Endothelial cell of umbilical vein (primary cell): ENCODE measurements around the gene TBX15. TPM values are rescaled to one million over a fixed set of nuclear protein-coding genes. Genes with fewer than 3 reads are reported as not detected.

Experiments
- BruUV-seq: library from RNA; stranded (reverse); fragments of 400-500 nt; replicated peaks from 2 replicates; lab custom pipeline; 2021; lab: Mats Ljungman, UMichigan
- CTCF ChIA-PET: fragments of 300-600, 350-600 bp; sonication (Branson Sonifier 250); formaldehyde crosslinking; loops from one replicate; lab custom pipeline; 2021; ENCODE audit warnings: antibody characterized with exemption, inconsistent platforms; lab: Charles Lee
- POLR2A ChIA-PET: fragments of 300-600, 350-600 bp; sonication (Branson Sonifier 250); formaldehyde crosslinking; loops from one replicate; lab custom pipeline; 2021; ENCODE audit warnings: antibody characterized with exemption, inconsistent platforms; lab: Charles Lee
- DNase-seq: peaks from one replicate; pipeline ENCODE4 v3.0.0-alpha.2; 2011; ENCODE audit warnings: low read depth, low spot score
- FAIRE-seq: peaks from 2 replicates; lab custom pipeline; 2011; peaks lifted over from hg19 to GRCh38; lab: Jason Lieb, UNC
- H2AFZ ChIP-seq: 2 replicates; pipeline ENCODE4 v1.6.0; 2012; ENCODE audit warnings: low read depth, low read length, control low read depth, inconsistent platforms
- H3K27ac ChIP-seq: 2 replicates; pipeline ENCODE4 v1.5.1; 2011; ENCODE audit warnings: low read depth, mild to moderate bottlenecking, control low read depth, low read length, moderate library complexity; ENCODE audit not compliant: insufficient read depth
- H3K27me3 ChIP-seq, 2 experiments: 2 replicates each; pipeline versions ENCODE4 v1.6.0 to v1.6.1; 2011; ENCODE audit warnings: low read length in 2 of 2, mixed read lengths in 1 of 2; ENCODE audit not compliant: control insufficient read depth in 2 of 2, insufficient read depth in 2 of 2
- H3K36me3 ChIP-seq, 2 experiments: 2 replicates in 1 of 2; 3 replicates in 1 of 2; pipeline ENCODE4 v1.5.1; 2011; ENCODE audit warnings: low read length in 2 of 2, mild to moderate bottlenecking in 1 of 2, moderate library complexity in 1 of 2; ENCODE audit not compliant: control insufficient read depth in 2 of 2, insufficient read depth in 2 of 2; ENCODE audit errors: extremely low read depth in 1 of 2
- H3K4me1 ChIP-seq: 3 replicates; pipeline ENCODE4 v1.5.1; 2011; ENCODE audit warnings: mild to moderate bottlenecking, low read length; ENCODE audit not compliant: control insufficient read depth, insufficient read depth; ENCODE audit errors: extremely low read depth
- H3K4me2 ChIP-seq: 2 replicates; pipeline ENCODE4 v1.6.1; 2011; ENCODE audit warnings: low read length, control low read depth, mixed read lengths; ENCODE audit not compliant: insufficient read depth
- H3K4me3 ChIP-seq, 3 experiments: fragments of 200-600 bp in 1 of 3; sonication (generic), shearing (Covaris generic) in 1 of 3; replicated peaks in 1 of 3; 2 replicates each; pipeline ENCODE4 v1.5.1; 2011 to 2016; ENCODE audit warnings: control low read depth in 3 of 3, low read length in 3 of 3, mild to moderate bottlenecking in 2 of 3, inconsistent platforms in 1 of 3, low read depth in 1 of 3, moderate library complexity in 1 of 3; ENCODE audit not compliant: insufficient read depth in 1 of 3
- H3K79me2 ChIP-seq: 2 replicates; pipeline ENCODE4 v1.6.0; 2012; ENCODE audit warnings: low read length, inconsistent platforms; ENCODE audit not compliant: control insufficient read depth, insufficient read depth
- H3K9ac ChIP-seq: replicated peaks from 2 replicates; pipeline ENCODE3; 2011; ENCODE audit warnings: low read length, control low read depth; ENCODE audit not compliant: insufficient read depth; ENCODE audit errors: extremely low read depth
- H3K9me1 ChIP-seq: replicated peaks from 3 replicates; pipeline ENCODE4 v1.6.0; 2011; ENCODE audit warnings: mild to moderate bottlenecking, low read length; ENCODE audit not compliant: control insufficient read depth, insufficient read depth; ENCODE audit errors: extremely low read depth
- H3K9me3 ChIP-seq: replicated peaks from 2 replicates; pipeline ENCODE4 v1.5.1; 2012; ENCODE audit warnings: low read length, inconsistent platforms; ENCODE audit not compliant: control insufficient read depth, insufficient read depth
- H4K20me1 ChIP-seq: replicated peaks from 2 replicates; pipeline ENCODE3; 2011; ENCODE audit warnings: mild to moderate bottlenecking, low read length; ENCODE audit not compliant: control insufficient read depth, insufficient read depth; ENCODE audit errors: extremely low read depth
- EZH2 ChIP-seq: IDR thresholded peaks from 2 replicates; pipeline ENCODE4 v1.6.1; 2012; ENCODE audit warnings: borderline replicate concordance, low read depth, mild to moderate bottlenecking, moderate library complexity, low read length, inconsistent platforms; ENCODE audit not compliant: severe bottlenecking
- FOS ChIP-seq: IDR thresholded peaks from 2 replicates; pipeline ENCODE4 v1.6.1; 2011; ENCODE audit warnings: mild to moderate bottlenecking, low read length, moderate library complexity, borderline replicate concordance; ENCODE audit not compliant: insufficient read depth
- GATA2 ChIP-seq: IDR thresholded peaks from 2 replicates; pipeline ENCODE4 v1.7.0; 2011; ENCODE audit warnings: low read depth, mild to moderate bottlenecking, moderate library complexity, mixed read lengths, low read length; ENCODE audit not compliant: insufficient read length, insufficient read depth
- POLR2A ChIP-seq: IDR thresholded peaks from 2 replicates; pipeline ENCODE4 v1.6.1; 2012; ENCODE audit warnings: low read depth, mild to moderate bottlenecking, control low read depth, low read length
- dilution Hi-C: fragments of 300-500 bp; cut with MboI; formaldehyde crosslinking; loops from one replicate; pipeline ENCODE4 v1.15.0; 2019; ENCODE audit warnings: low sequenced_read_pairs; ENCODE audit not compliant: extremely low pct_ligation_motif_present
- intact Hi-C: fragments of 100-400 bp; cut with micrococcal nuclease; formaldehyde crosslinking; loops from one replicate; pipeline ENCODE4 v1.10.0; 2022
- polyA plus RNA-seq, 4 experiments: library from polyadenylated mRNA; depleted of rRNA in 3 of 4; stranded (reverse) in 3 of 4; unstranded in 1 of 4; fragments of >200 nt; gene quantifications; 2 replicates each; pipeline versions ENCODE4 v1.2.1 to v1.2.3, GENCODE V29; 2011 to 2012; ENCODE audit warnings: missing spikeins in 1 of 4
- total RNA-seq: library from RNA; stranded (reverse); gene quantifications from 2 replicates; pipeline ENCODE4 v1.2.3, GENCODE V29; 2021

Gene TBX15
- total and polyA plus RNA-seq, 2 donors (not counting 3 experiments of a cell fraction or from before 2014, with no cell fraction given), result 0.01 TPM; not detected in 1

DNA sequence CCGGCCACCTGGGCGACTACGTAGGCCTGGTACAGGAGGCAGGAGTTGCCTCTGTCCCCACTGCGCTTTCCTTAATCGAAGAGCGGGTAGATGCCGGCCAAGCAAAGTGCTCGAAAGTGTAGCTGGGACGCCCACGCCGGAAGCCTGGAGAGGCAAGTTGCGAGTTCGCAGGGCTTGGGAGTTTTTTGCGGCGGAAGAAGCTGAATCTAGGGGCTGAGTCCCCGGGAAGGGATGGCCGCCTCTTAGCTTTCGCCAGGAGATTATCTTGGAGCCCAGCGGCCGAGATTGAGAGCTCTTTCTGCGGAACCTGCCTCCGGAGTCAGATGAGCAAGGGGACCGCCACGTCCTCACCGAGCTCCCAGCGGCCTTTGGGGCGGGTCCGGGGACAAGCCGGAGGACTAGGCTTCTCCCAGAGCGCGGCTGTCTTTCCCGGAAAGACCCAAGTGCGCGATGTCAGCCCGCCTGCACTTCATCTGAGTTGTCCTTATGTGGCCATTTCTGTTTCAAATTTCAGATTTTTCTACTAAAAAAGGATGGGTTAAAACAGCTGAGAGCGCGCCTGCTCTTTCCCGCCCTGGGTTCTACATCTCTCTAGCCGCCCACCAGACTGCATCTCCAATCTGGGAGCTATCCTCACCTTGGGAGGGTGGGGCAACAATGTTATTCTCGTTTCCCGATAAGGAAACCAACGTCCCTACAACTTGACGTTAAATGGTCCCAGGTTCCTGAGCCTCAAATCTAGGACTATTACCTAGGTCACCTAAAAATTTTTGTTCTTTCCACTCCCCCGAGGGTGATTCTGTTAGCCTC lies 12.4 kb upstream of the TBX15 start:
- H3K27me3 ChIP-seq, result peaks cover 85 to 95% of the 10 kb centered on the region in 2 experiments
- ChIA-PET POLR2A (no interaction called here), CTCF (interaction anchor here (1.4 to 1.6 kb wide), 2 partner anchors 8 to 13 kb away, joined by 4 to 18 read pairs; no protein-coding TSS in a partner anchor)
- H4K20me1 ChIP-seq, result no peaks in the 10 kb centered on the region
- H3K79me2 ChIP-seq, result no peaks in the 10 kb centered on the region
- no peak overlapping the region for H2AFZ ChIP-seq
- H3K36me3 ChIP-seq, result no peaks in the 10 kb centered on the region
- dilution Hi-C loops, result no loop called here
- H3K9me3 ChIP-seq, result no peaks in the 10 kb centered on the region
- H3K4me2 ChIP-seq, result no peak overlapping the region
- H3K4me3 ChIP-seq, result no peak overlapping the region
- H3K4me1 ChIP-seq, result peaks cover 6% of the 10 kb centered on the region
- FAIRE-seq (no peak), DNase-seq (no peak)
- no TSS peak for BruUV-seq
- no peak overlapping the region for H3K9ac ChIP-seq
- H3K27ac ChIP-seq, result no peak overlapping the region
- TF ChIP-seq POLR2A, result no peak
- TF ChIP-seq EZH2, result peak; percentile 80
- no peaks in the 10 kb centered on the region for H3K9me1 ChIP-seq
- intact Hi-C loops, result loop anchor here (5.0 to 10.0 kb wide), 2 partner anchors 142 to 926 kb away; partner anchors contain the start of gene WARS2

DNA sequence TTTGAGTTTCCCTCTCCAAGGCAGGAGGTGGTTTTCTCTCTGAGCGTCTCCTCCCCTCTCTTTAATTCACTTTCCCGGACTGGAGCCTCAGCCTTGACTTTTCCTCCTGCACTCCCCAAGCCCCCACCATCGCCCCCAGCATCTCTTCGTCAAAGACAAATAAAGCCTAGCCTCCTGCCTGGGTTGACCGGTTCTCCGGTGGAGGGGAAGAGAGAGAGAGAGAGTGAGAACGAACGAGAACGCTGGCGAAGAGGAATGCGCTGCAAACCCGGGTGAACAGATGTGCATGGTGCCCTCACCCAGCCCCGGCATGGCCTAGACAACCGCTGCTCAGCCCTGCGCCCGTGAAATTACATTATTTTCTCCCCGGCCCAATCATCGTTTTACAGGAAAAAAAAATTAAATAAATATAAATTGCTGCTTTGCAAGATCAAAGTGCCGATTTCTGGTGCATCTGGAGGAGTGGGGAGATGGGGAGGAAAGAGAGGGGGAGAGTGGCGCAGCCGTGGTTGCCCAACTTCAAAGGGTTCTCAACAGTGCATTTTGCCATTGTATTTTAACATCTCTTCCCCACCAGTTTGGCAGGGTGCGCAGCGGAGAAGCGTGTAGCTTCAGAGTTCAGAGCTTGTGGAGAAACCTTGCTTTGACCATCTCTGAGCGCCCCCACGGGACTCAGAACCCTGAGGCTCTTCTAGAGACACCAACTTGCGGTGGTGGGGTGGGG lies 11.4 kb upstream of the TBX15 start:
- FAIRE-seq (no peak), DNase-seq (no peak)
- dilution Hi-C loops, result no loop called here
- H3K36me3 ChIP-seq, result no peaks in the 10 kb centered on the region
- no peak overlapping the region for H3K4me2 ChIP-seq
- peaks cover 87 to 95% of the 10 kb centered on the region in 2 experiments for H3K27me3 ChIP-seq
- BruUV-seq, result no TSS peak
- H3K79me2 ChIP-seq, result no peaks in the 10 kb centered on the region
- H3K9me1 ChIP-seq, result no peaks in the 10 kb centered on the region
- H2AFZ ChIP-seq, result no peak overlapping the region
- no peak overlapping the region for H3K4me3 ChIP-seq
- ChIA-PET POLR2A (no interaction called here), CTCF (interaction anchor here (1.4 to 1.6 kb wide), 2 partner anchors 9 to 12 kb away, joined by 4 to 18 read pairs; no protein-coding TSS in a partner anchor)
- intact Hi-C loops, result loop anchor here (5.0 to 10.0 kb wide), 2 partner anchors 143 to 925 kb away; partner anchors contain the start of gene WARS2
- peaks cover 6% of the 10 kb centered on the region for H3K4me1 ChIP-seq
- TF ChIP-seq FOS (no peak), GATA2 (no peak), POLR2A (no peak)
- no peak overlapping the region for H3K9ac ChIP-seq
- no peaks in the 10 kb centered on the region for H3K9me3 ChIP-seq
- H3K27ac ChIP-seq, result no peak overlapping the region
- no peaks in the 10 kb centered on the region for H4K20me1 ChIP-seq
